Neural cell (in vitro differentiated cells): ENCODE results near the gene PLA2G10. TPM values are rescaled to one million over a fixed set of nuclear protein-coding genes. Genes with fewer than 3 reads are reported as not detected.

ENCODE experiments used
- H2AFZ ChIP-seq: fragments of 200-600, 300-800 bp; sonication (generic), shearing (Covaris generic); 2 replicates; pipeline ENCODE4 v1.6.0; 2014; ENCODE audit warnings: low read depth, mild to moderate bottlenecking, antibody characterized with exemption, low read length, moderate library complexity
- H3F3A ChIP-seq: fragments of 200-600 bp; shearing (Covaris generic); 2 replicates; pipeline ENCODE4 v1.6.1; 2016; ENCODE audit warnings: mild to moderate bottlenecking, moderate library complexity, mixed read lengths, antibody characterized with exemption, low read length; ENCODE audit not compliant: insufficient read depth, poor library complexity, severe bottlenecking
- H3K27ac ChIP-seq: fragments of 200-600, 300-800 bp; sonication (generic), shearing (Covaris generic); 2 replicates; pipeline ENCODE4 v1.5.1; 2014; ENCODE audit warnings: mild to moderate bottlenecking, low read length, moderate library complexity
- H3K27me3 ChIP-seq: fragments of 300-800, 200-600 bp; sonication (generic), shearing (Covaris generic); 2 replicates; pipeline ENCODE4 v1.6.0; 2014; ENCODE audit warnings: mild to moderate bottlenecking, low read depth, low read length, moderate library complexity; ENCODE audit not compliant: insufficient read depth
- H3K36me3 ChIP-seq: fragments of 300-800, 200-600 bp; sonication (generic), shearing (Covaris generic); 2 replicates; pipeline ENCODE4 v1.5.1; 2014; ENCODE audit warnings: mild to moderate bottlenecking, antibody characterized with exemption, low read length, moderate library complexity; ENCODE audit not compliant: insufficient read depth
- H3K4me2 ChIP-seq: fragments of 300-800, 200-600 bp; sonication (generic), shearing (Covaris generic); 2 replicates; pipeline ENCODE4 v1.6.0; 2014; ENCODE audit warnings: mild to moderate bottlenecking, low read length
- H3K4me3 ChIP-seq: fragments of 300-800, 200-600 bp; sonication (generic), shearing (Covaris generic); 2 replicates; pipeline ENCODE4 v1.5.1; 2014; ENCODE audit warnings: mild to moderate bottlenecking, low read length, moderate library complexity
- H3K79me2 ChIP-seq: fragments of 200-600 bp; shearing (Covaris generic); replicated peaks from 2 replicates; pipeline ENCODE4 v1.6.0; 2014; ENCODE audit warnings: mild to moderate bottlenecking, low read length, moderate library complexity; ENCODE audit not compliant: insufficient read depth
- H3K9ac ChIP-seq: fragments of 300-800, 200-600 bp; sonication (generic), shearing (Covaris generic); 2 replicates; pipeline ENCODE4 v1.6.1; 2016; ENCODE audit warnings: mild to moderate bottlenecking, low read length, mixed read lengths
- H3K9me2 ChIP-seq: fragments of 200-600 bp; shearing (Covaris generic); 2 replicates; pipeline ENCODE4 v1.6.1; 2016; ENCODE audit warnings: mild to moderate bottlenecking, low read length, mixed read lengths; ENCODE audit not compliant: insufficient read depth
- H3K9me3 ChIP-seq: fragments of 200-600, 300-800 bp; sonication (generic), shearing (Covaris generic); 2 replicates; pipeline ENCODE4 v1.6.1; 2016; ENCODE audit warnings: mild to moderate bottlenecking, mixed run types, low read length, moderate library complexity, mixed read lengths
- H4K20me1 ChIP-seq: fragments of 200-600 bp; shearing (Covaris generic); 2 replicates; pipeline ENCODE4 v1.6.1; 2016; ENCODE audit warnings: mild to moderate bottlenecking, mixed run types; ENCODE audit not compliant: insufficient read depth
- CTCF ChIP-seq: fragments of 450-650 bp; IDR thresholded peaks from 2 replicates; pipeline ENCODE4 v1.5.1; 2014; ENCODE audit warnings: antibody characterized with exemption, mild to moderate bottlenecking, moderate library complexity; ENCODE audit not compliant: poor library complexity, severe bottlenecking
- EP300 ChIP-seq: fragments of 450-650 bp; conservative IDR thresholded peaks from 2 replicates; pipeline ENCODE4 v1.6.1; 2014; ENCODE audit warnings: antibody characterized with exemption, mild to moderate bottlenecking, moderate library complexity; ENCODE audit not compliant: poor library complexity, severe bottlenecking
- EZH2 ChIP-seq: fragments of 200-600, 300-800 bp; shearing (Covaris generic), sonication (generic); IDR thresholded peaks from 2 replicates; pipeline ENCODE4 v1.6.1; 2014; ENCODE audit warnings: antibody characterized with exemption, low read length, borderline replicate concordance, mild to moderate bottlenecking; ENCODE audit not compliant: insufficient read depth, poor library complexity, severe bottlenecking
- MXI1 ChIP-seq: fragments of 450-650 bp; conservative IDR thresholded peaks from 2 replicates; pipeline ENCODE4 v1.6.1; 2014; ENCODE audit warnings: antibody characterized with exemption, mild to moderate bottlenecking; ENCODE audit not compliant: poor library complexity, severe bottlenecking
- POLR2AphosphoS5 ChIP-seq: IDR thresholded peaks from 2 replicates; pipeline ENCODE4 v1.6.1; 2012
- RAD21 ChIP-seq: fragments of 450-650 bp; conservative IDR thresholded peaks from 2 replicates; pipeline ENCODE4 v1.6.1; 2014; ENCODE audit warnings: antibody characterized with exemption, mild to moderate bottlenecking, moderate library complexity
- REST ChIP-seq: IDR thresholded peaks from 2 replicates; pipeline ENCODE4 v1.6.1; 2012; ENCODE audit warnings: borderline replicate concordance
- SMC3 ChIP-seq: fragments of 450-650 bp; conservative IDR thresholded peaks from 2 replicates; pipeline ENCODE4 v1.6.1; 2014; ENCODE audit warnings: antibody characterized with exemption, mild to moderate bottlenecking, moderate library complexity; ENCODE audit not compliant: poor library complexity
- TAF1 ChIP-seq: IDR thresholded peaks from 2 replicates; pipeline ENCODE4 v1.6.1; 2012; ENCODE audit warnings: low read depth
- polyA plus RNA-seq: library from polyadenylated mRNA; depleted of rRNA; stranded (reverse); fragments of >200 nt; gene quantifications from 2 replicates; pipeline ENCODE4 v1.2.3, GENCODE V29; 2014

Gene PLA2G10
- polyA plus RNA-seq, 1 donor from 2014 or later: not detected

GRCh38 chr16:14652726-14653125, 41.4 kb downstream of the PLA2G10 start:
- no peaks in the 10 kb centered on the region for H3K27me3 ChIP-seq
- no peak for TF ChIP-seq POLR2AphosphoS5
- TF ChIP-seq CTCF: no peak
- TF ChIP-seq EP300: no peak
- TF ChIP-seq EZH2: no peak
- no peak for TF ChIP-seq REST
- no peak for TF ChIP-seq RAD21
- no peak for TF ChIP-seq MXI1
- no peak overlapping the region for H3K9ac ChIP-seq
- no peak overlapping the region for H3K4me3 ChIP-seq
- no peaks in the 10 kb centered on the region for H4K20me1 ChIP-seq
- no peak overlapping the region for H3K27ac ChIP-seq
- H3K9me2 ChIP-seq: no peaks in the 10 kb centered on the region
- no peak overlapping the region for H2AFZ ChIP-seq
- H3K9me3 ChIP-seq: no peaks in the 10 kb centered on the region
- H3K4me2 ChIP-seq: no peak overlapping the region
- H3F3A ChIP-seq: no peaks in the 10 kb centered on the region
- H3K79me2 ChIP-seq: no peaks in the 10 kb centered on the region
- H3K36me3 ChIP-seq: peaks cover 3% of the 10 kb centered on the region

- no peaks in the 10 kb centered on the region for H3K9me3 ChIP-seq
- H4K20me1 ChIP-seq: no peaks in the 10 kb centered on the region
- H3K27me3 ChIP-seq: no peaks in the 10 kb centered on the region
- no peak overlapping the region for H3K4me3 ChIP-seq
- H3K4me2 ChIP-seq: no peak overlapping the region
- no peaks in the 10 kb centered on the region for H3K9me2 ChIP-seq
- no peak overlapping the region for H2AFZ ChIP-seq
- H3F3A ChIP-seq: no peaks in the 10 kb centered on the region
- no peak overlapping the region for H3K9ac ChIP-seq
- H3K79me2 ChIP-seq: no peaks in the 10 kb centered on the region
- TF ChIP-seq RAD21 (no peak), REST (no peak), MXI1 (no peak), EP300 (no peak), EZH2 (no peak), SMC3 (no peak), CTCF (no peak), POLR2AphosphoS5 (no peak), TAF1 (no peak)
- no peak overlapping the region for H3K27ac ChIP-seq
- H3K36me3 ChIP-seq: peaks cover 3% of the 10 kb centered on the region
Observed at GRCh38 chr16:14650629-14651028, 43.5 kb downstream of the PLA2G10 start.
